ENCODE measurements around the gene LRP1B. TPM values are rescaled to one million over a fixed set of nuclear protein-coding genes. Genes with fewer than 3 reads are reported as not detected.

LRP1B gene
- total and polyA plus RNA-seq, 4 donors, result 0.01 to 0.84 (median 0.17) TPM

GRCh38 chr2:140718999-140719398 lies 1411.8 kb downstream of the LRP1B start:
- no peaks in the 10 kb centered on the region for H3K9me3 ChIP-seq (ENCODE audit: control insufficient read depth in 4 of 4, low read length in 3 of 4)
- H3K9ac ChIP-seq (ENCODE audit: low read depth in 1 of 2, low read length in 2 of 2), result no peak overlapping the region
- 70% methylated on average over 1 of the region's 1 CpG for WGBS
- no peak overlapping the region for H3K4me3 ChIP-seq (ENCODE audit: low read depth in 1 of 3, low read length in 3 of 3)
- H3K4me1 ChIP-seq (ENCODE audit: control insufficient read depth in 4 of 4, insufficient read depth in 4 of 4, low read length in 3 of 4), result no peaks in the 10 kb centered on the region
- no peaks in the 10 kb centered on the region for H3K36me3 ChIP-seq (ENCODE audit: control insufficient read depth in 4 of 4, insufficient read depth in 3 of 4, low read depth in 1 of 4, low read length in 3 of 4)
- no peak for DNase-seq (ENCODE audit: low spot score)
- no peaks in the 10 kb centered on the region for H3K27me3 ChIP-seq (ENCODE audit: control insufficient read depth in 4 of 4, insufficient read depth in 4 of 4, low read length in 3 of 4)
- no peak for TF ChIP-seq ATF3 (IDR thresholded peaks at IDR 0.05)
- TF ChIP-seq YY1 (IDR thresholded peaks at IDR 0.05), result no peak
- TF ChIP-seq EGR1 (IDR thresholded peaks at IDR 0.05; ENCODE audit: low read depth in 2 of 2), result no peak
- no peak for TF ChIP-seq HNF4G (IDR thresholded peaks at IDR 0.05)
- TF ChIP-seq FOXA1 (IDR thresholded peaks at IDR 0.05), result no peak
- no peak for TF ChIP-seq REST (IDR thresholded peaks at IDR 0.05)
- TF ChIP-seq NR2F2 (IDR thresholded peaks at IDR 0.05), result no peak
- no peak for TF ChIP-seq RXRA (IDR thresholded peaks at IDR 0.05)
- TF ChIP-seq JUND (IDR thresholded peaks at IDR 0.05), result no peak
- no peak for TF ChIP-seq FOXA2 (IDR thresholded peaks at IDR 0.05)
- TF ChIP-seq GABPA (IDR thresholded peaks at IDR 0.05 in 1 of 2, conservative IDR thresholded peaks at IDR 0.05 in 1 of 2), result no peak
- no peak for TF ChIP-seq TAF1 (conservative IDR thresholded peaks at IDR 0.05)
- no peak for TF ChIP-seq MAX (IDR thresholded peaks at IDR 0.05)
- TF ChIP-seq ZBTB33 (IDR thresholded peaks at IDR 0.05), result no peak
- no peak for TF ChIP-seq HNF4A (conservative IDR thresholded peaks at IDR 0.05)
- no peak for TF ChIP-seq SP1 (IDR thresholded peaks at IDR 0.05)
- H3K27ac ChIP-seq (ENCODE audit: low read depth in 1 of 2, low read length in 2 of 2), result no peak overlapping the region

GRCh38 chr2:140717481-140717880 lies 1413.3 kb downstream of the LRP1B start:
- no peaks in the 10 kb centered on the region for H3K4me1 ChIP-seq (ENCODE audit: control insufficient read depth in 4 of 4, insufficient read depth in 4 of 4, low read length in 3 of 4)
- no peaks in the 10 kb centered on the region for H3K9me3 ChIP-seq (ENCODE audit: control insufficient read depth in 4 of 4, low read length in 3 of 4)
- no peaks in the 10 kb centered on the region for H3K27me3 ChIP-seq (ENCODE audit: control insufficient read depth in 4 of 4, insufficient read depth in 4 of 4, low read length in 3 of 4)
- no peak overlapping the region for H3K27ac ChIP-seq (ENCODE audit: low read depth in 1 of 2, low read length in 2 of 2)
- H3K36me3 ChIP-seq (ENCODE audit: control insufficient read depth in 4 of 4, insufficient read depth in 3 of 4, low read depth in 1 of 4, low read length in 3 of 4), result no peaks in the 10 kb centered on the region
- TF ChIP-seq HNF4A (conservative IDR thresholded peaks at IDR 0.05), result no peak
- TF ChIP-seq SP1 (IDR thresholded peaks at IDR 0.05), result no peak
- TF ChIP-seq HNF4G (IDR thresholded peaks at IDR 0.05), result no peak
- TF ChIP-seq ATF3 (IDR thresholded peaks at IDR 0.05), result no peak
- TF ChIP-seq FOXA1 (IDR thresholded peaks at IDR 0.05), result no peak
- TF ChIP-seq RAD21 (IDR thresholded peaks at IDR 0.05), result no peak
- WGBS, result 80% methylated on average over 2 of the region's 2 CpGs
- no peak for DNase-seq (ENCODE audit: low spot score)
- H3K9ac ChIP-seq (ENCODE audit: low read depth in 1 of 2, low read length in 2 of 2), result no peak overlapping the region
- H3K4me3 ChIP-seq (ENCODE audit: low read depth in 1 of 3, low read length in 3 of 3), result no peak overlapping the region
